A673 (cell line): Measurements from ENCODE around the gene GSTM5.

Source experiments
- EZH2 ChIP-seq: fragments of 200-600 bp; sonication (generic); IDR thresholded peaks from 2 replicates; pipeline ENCODE4 v1.6.1; 2017; ENCODE audit warnings: borderline replicate concordance, low read depth, mild to moderate bottlenecking, mixed read lengths, antibody characterized with exemption, low read length; ENCODE audit not compliant: poor library complexity, severe bottlenecking
- TF ChIP-seq, protein P1 (sequence below): fragments of 300-800, 200-600 bp; sonication (generic); conservative IDR thresholded peaks from 2 replicates; pipeline ENCODE4 v1.5.1; 2017; ENCODE audit warnings: low read depth, mild to moderate bottlenecking, antibody characterized with exemption, low read length, moderate library complexity, mixed read lengths

DNA sequence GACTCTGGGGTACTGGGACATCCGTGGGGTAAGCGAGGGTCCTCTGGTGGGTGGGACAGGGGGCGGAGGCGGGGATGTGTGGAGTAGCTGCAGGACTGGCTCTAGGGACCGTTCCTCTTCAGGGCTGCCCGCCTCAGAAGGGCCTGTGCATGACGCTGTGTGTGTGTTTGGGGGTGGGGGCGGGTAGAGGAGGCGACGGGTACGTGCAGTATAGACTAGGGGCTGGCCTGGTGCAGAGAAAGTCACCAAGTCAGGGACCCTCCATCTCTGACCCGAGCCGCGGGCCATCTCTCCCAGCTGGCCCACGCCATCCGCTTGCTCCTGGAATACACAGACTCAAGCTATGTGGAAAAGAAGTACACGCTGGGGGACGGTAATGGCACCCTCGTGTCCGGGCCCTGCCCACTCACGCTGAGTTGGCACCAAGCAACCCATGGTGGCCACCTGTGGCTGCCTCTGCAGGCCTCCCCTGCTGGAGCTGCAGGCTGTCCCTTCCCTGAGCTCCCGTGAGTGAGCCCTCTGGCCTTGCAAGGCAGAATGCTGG is 342 bp downstream of the GSTM5 start:
- no peak for TF ChIP-seq EZH2
- TF ChIP-seq, protein P1, sequence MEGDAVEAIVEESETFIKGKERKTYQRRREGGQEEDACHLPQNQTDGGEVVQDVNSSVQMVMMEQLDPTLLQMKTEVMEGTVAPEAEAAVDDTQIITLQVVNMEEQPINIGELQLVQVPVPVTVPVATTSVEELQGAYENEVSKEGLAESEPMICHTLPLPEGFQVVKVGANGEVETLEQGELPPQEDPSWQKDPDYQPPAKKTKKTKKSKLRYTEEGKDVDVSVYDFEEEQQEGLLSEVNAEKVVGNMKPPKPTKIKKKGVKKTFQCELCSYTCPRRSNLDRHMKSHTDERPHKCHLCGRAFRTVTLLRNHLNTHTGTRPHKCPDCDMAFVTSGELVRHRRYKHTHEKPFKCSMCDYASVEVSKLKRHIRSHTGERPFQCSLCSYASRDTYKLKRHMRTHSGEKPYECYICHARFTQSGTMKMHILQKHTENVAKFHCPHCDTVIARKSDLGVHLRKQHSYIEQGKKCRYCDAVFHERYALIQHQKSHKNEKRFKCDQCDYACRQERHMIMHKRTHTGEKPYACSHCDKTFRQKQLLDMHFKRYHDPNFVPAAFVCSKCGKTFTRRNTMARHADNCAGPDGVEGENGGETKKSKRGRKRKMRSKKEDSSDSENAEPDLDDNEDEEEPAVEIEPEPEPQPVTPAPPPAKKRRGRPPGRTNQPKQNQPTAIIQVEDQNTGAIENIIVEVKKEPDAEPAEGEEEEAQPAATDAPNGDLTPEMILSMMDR: no peak
